Thyroid gland (tissue), 4 donors: ENCODE results near the gene DNPH1.

ENCODE experiments used
- POLR2A ChIP-seq, 2 donors: fragments of 450-650 bp; IDR thresholded peaks; one replicate each; pipeline ENCODE4 v1.6.1; 2017; ENCODE audit warnings: antibody characterized with exemption in 2 of 2, mild to moderate bottlenecking in 2 of 2, moderate library complexity in 1 of 2
- TF ChIP-seq, protein P1 (sequence below), 6 experiments: fragments of 200-600 bp in 3 of 6; fragments of 450-650 bp in 3 of 6; sonication (generic) in 3 of 6; IDR thresholded peaks; one replicate each; pipeline ENCODE4 v1.5.1; 2016 to 2019; ENCODE audit warnings: antibody characterized with exemption in 6 of 6, mild to moderate bottlenecking in 2 of 6, inconsistent platforms in 1 of 6, moderate library complexity in 1 of 6

DNA sequence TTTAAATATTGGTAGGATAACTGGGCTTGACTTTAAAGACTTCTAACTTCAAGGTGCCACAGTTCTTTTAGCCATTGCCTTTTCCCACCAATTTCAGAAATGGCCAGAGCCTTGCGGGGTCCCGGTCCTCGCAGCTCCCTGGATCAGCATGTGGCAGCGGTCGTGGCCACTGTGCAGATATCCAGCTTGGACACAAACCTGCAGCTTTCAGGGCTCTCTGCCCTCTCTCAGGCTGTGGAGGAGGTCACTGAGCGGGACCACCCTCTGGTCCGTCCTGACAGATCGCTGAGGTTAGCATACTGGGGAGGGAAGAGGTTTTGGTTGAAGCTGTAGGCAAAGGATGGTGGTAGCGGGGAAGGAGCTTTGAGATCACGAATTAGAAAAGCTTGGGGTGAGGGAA is 40.9 kb downstream of the DNPH1 start:
- TF ChIP-seq, protein P1, sequence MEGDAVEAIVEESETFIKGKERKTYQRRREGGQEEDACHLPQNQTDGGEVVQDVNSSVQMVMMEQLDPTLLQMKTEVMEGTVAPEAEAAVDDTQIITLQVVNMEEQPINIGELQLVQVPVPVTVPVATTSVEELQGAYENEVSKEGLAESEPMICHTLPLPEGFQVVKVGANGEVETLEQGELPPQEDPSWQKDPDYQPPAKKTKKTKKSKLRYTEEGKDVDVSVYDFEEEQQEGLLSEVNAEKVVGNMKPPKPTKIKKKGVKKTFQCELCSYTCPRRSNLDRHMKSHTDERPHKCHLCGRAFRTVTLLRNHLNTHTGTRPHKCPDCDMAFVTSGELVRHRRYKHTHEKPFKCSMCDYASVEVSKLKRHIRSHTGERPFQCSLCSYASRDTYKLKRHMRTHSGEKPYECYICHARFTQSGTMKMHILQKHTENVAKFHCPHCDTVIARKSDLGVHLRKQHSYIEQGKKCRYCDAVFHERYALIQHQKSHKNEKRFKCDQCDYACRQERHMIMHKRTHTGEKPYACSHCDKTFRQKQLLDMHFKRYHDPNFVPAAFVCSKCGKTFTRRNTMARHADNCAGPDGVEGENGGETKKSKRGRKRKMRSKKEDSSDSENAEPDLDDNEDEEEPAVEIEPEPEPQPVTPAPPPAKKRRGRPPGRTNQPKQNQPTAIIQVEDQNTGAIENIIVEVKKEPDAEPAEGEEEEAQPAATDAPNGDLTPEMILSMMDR (IDR thresholded peaks at IDR 0.05) = no peak
- no peak for TF ChIP-seq POLR2A (IDR thresholded peaks at IDR 0.05)
